A549 (cell line): ENCODE measurements around the gene ZFHX2. TPM values are rescaled to one million over a fixed set of nuclear protein-coding genes. Genes with fewer than 3 reads are reported as not detected.

Source experiments
- ATAC-seq, 2 experiments: fragments of 200-7000 bp in 1 of 2; fragments of >200 bp in 1 of 2; cut with Nextera tagmentation in 1 of 2; cut with Tn5 transposase in 1 of 2; 3 replicates each; pipeline versions ENCODE4 v1.8.0 to v1.9.1; 2018 to 2020; ENCODE audit warnings: mild to moderate bottlenecking in 1 of 2, moderate library complexity in 1 of 2
- CTCF ChIA-PET: fragments of 300-600 bp; sonication (Branson Sonifier 250); formaldehyde crosslinking; extraction: SDS; loops from one replicate; lab custom pipeline; 2021; ENCODE audit warnings: antibody characterized with exemption, inconsistent platforms; lab: Yijun Ruan, JAX
- POLR2A ChIA-PET: fragments of 350-600 bp; formaldehyde crosslinking; extraction: SDS; loops from one replicate; lab custom pipeline; 2021; ENCODE audit warnings: antibody characterized with exemption, inconsistent platforms; lab: Yijun Ruan, JAX
- DNase-seq, 2 experiments: peaks; one replicate each; pipeline versions ENCODE4 v3.0.0 to v3.0.0-alpha.2; 2011 to 2016; ENCODE audit warnings: low read depth in 1 of 2, low spot score in 1 of 2
- FAIRE-seq: peaks from 2 replicates; lab custom pipeline; 2011; peaks lifted over from hg19 to GRCh38; lab: Jason Lieb, UNC
- H3K27ac ChIP-seq, 2 experiments: fragments of >200 bp; sonication (Bioruptor Twin); formaldehyde crosslinking; 3 replicates each; pipeline ENCODE4 v1.5.1; 2016 to 2017
- H3K4me1 ChIP-seq: fragments of >200 bp; sonication (Bioruptor Twin); formaldehyde crosslinking; 3 replicates; pipeline ENCODE4 v1.6.1; 2016
- H3K4me2 ChIP-seq: fragments of >200 bp; sonication (Bioruptor Twin); formaldehyde crosslinking; 3 replicates; pipeline ENCODE4 v1.6.1; 2016
- H3K4me3 ChIP-seq: fragments of >200 bp; sonication (Bioruptor Twin); formaldehyde crosslinking; 3 replicates; pipeline ENCODE4 v1.5.1; 2016
- H3K9me3 ChIP-seq: fragments of >200 bp; sonication (Bioruptor Twin); formaldehyde crosslinking; 3 replicates; pipeline ENCODE4 v1.6.1; 2016
- CEBPB ChIP-seq, 2 experiments: fragments of >200 bp in 1 of 2; sonication (Bioruptor Twin) in 1 of 2; formaldehyde crosslinking in 1 of 2; IDR thresholded peaks; 2 replicates each; pipeline ENCODE4 v1.6.1; 2012 to 2016
- CHD2 ChIP-seq: fragments of 150-350 bp; IDR thresholded peaks from 2 replicates; pipeline ENCODE4 v1.6.1; 2014; ENCODE audit warnings: low read length; ENCODE audit not compliant: partially characterized antibody
- EHF ChIP-seq: fragments of 250-450 bp; sonication (Bioruptor Pico); IDR thresholded peaks from 2 replicates; pipeline ENCODE4 v1.5.0; 2020; ENCODE audit warnings: mild to moderate bottlenecking
- FOSL2 ChIP-seq, 2 experiments: fragments of 450-650 bp in 1 of 2; fragments of >200 bp in 1 of 2; sonication (Bioruptor Twin) in 1 of 2; formaldehyde crosslinking; IDR thresholded peaks; 2 replicates each; pipeline versions ENCODE4 v1.5.0 to v1.6.1; 2016 to 2020; ENCODE audit warnings: mild to moderate bottlenecking in 1 of 2, moderate library complexity in 1 of 2
- MAFK ChIP-seq: fragments of 450-650 bp; IDR thresholded peaks from 2 replicates; pipeline ENCODE4 v1.6.1; 2014; ENCODE audit not compliant: partially characterized antibody
- NPAS2 ChIP-seq: fragments of 250-450 bp; sonication (Bioruptor Pico); IDR thresholded peaks from 2 replicates; pipeline ENCODE4 v1.8.0; 2022; ENCODE audit warnings: mild to moderate bottlenecking, moderate library complexity, borderline replicate concordance
- PHF8 ChIP-seq: fragments of 200-600 bp; sonication (generic); IDR thresholded peaks from 2 replicates; pipeline ENCODE4 v1.6.1; 2016; ENCODE audit warnings: low read depth, mild to moderate bottlenecking, antibody characterized with exemption, moderate library complexity, borderline replicate concordance
- RARB ChIP-seq: fragments of 250-450 bp; sonication (Bioruptor Pico); IDR thresholded peaks from 2 replicates; pipeline ENCODE4 v1.8.0; 2021; ENCODE audit warnings: mild to moderate bottlenecking, moderate library complexity
- RCOR1 ChIP-seq: fragments of 150-350 bp; IDR thresholded peaks from 2 replicates; pipeline ENCODE4 v1.6.1; 2014; ENCODE audit warnings: antibody characterized with exemption, low read length, low read depth
- RNF2 ChIP-seq: fragments of 200-600 bp; sonication (generic); IDR thresholded peaks from 2 replicates; pipeline ENCODE4 v1.6.1; 2016; ENCODE audit warnings: low read depth, mild to moderate bottlenecking, antibody characterized with exemption, moderate library complexity, borderline replicate concordance
- ZC3H11A ChIP-seq: fragments of 450-650 bp; IDR thresholded peaks from 2 replicates; pipeline ENCODE4 v1.6.1; 2014; ENCODE audit warnings: antibody characterized with exemption, mild to moderate bottlenecking
- ZFP36 ChIP-seq: fragments of 450-650 bp; IDR thresholded peaks from 2 replicates; pipeline ENCODE4 v1.6.1; 2014; ENCODE audit warnings: borderline replicate concordance; ENCODE audit not compliant: partially characterized antibody
- WGBS: methylation state at CpG from one replicate; pipeline ENCODE4 v1.1.6; 2017; ENCODE audit errors: missing lambda C conversion rate; 5-methylcytosine and 5-hydroxymethylcytosine counted together
- polyA plus RNA-seq, 4 experiments: library from polyadenylated mRNA; depleted of rRNA in 3 of 4; stranded (reverse); fragments of >200 nt; fragmentation: RNase III in 1 of 4; extraction: RNeasy Plus Mini Kit Qiagen cat#74134 plus additional on column Dnase treatment in 1 of 4; gene quantifications; 2 replicates in 3 of 4; 3 replicates in 1 of 4; pipeline ENCODE4 v1.2.3, GENCODE V29; 2011 to 2017
- TF ChIP-seq, protein P1 (sequence below): IDR thresholded peaks from 2 replicates; pipeline ENCODE4 v1.6.1; 2012
- TF ChIP-seq, protein P2 (sequence below): fragments of 200-600 bp; sonication (generic); IDR thresholded peaks from 2 replicates; pipeline ENCODE4 v1.6.1; 2016; ENCODE audit warnings: antibody characterized with exemption, mild to moderate bottlenecking, moderate library complexity
- TF ChIP-seq, protein P3 (sequence below): IDR thresholded peaks from 2 replicates; pipeline ENCODE4 v1.6.1; 2012; ENCODE audit warnings: low read depth, borderline replicate concordance
- TF ChIP-seq, protein P4 (sequence below): fragments of >200 bp; sonication (Bioruptor Twin); formaldehyde crosslinking; IDR thresholded peaks from 3 replicates; pipeline ENCODE4 v1.6.1; 2016

ZFHX2 gene
- polyA plus RNA-seq, 2 of the 4 experiments (the other 2 are of a cell fraction) = 0.34 to 1.1 TPM

DNA sequence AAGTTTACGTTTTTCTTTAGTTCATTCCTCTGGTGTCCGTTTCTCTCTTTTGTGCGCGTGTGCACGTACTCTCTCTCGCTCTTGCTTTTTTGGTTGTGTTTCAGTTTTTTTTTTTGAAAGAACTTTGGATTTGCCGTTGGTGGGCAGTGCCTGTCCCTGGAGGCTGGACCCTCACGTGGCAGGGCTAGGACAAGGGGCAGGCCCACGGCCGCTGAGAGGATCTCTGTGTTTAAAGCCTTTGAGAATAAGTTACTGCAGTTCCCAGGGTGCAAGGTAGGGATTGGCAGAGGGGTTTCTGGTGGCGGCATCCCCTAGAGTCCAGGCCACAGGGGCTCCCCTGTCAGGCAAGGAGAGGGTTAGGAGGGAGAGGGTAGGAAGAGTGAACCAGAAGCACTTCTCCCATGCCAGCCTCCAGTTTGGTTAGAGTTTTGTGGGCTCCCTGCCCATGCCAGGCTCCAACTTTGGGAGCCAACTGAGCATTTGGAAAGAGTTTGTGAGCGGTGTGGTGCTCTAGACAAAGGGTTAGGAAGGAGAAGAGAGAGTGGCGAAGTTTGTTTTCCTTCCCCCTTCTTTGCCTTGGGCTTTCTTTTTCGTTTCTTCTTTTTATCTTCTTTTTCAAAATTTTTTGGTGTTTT lies 30.5 kb downstream of the ZFHX2 start:
- H3K9me3 ChIP-seq = no peaks in the 10 kb centered on the region
- H3K4me2 ChIP-seq = no peak overlapping the region
- POLR2A ChIA-PET = no interaction called here
- H3K27ac ChIP-seq = no peak overlapping the region
- no peak for DNase-seq
- no peak overlapping the region for H3K4me3 ChIP-seq
- FAIRE-seq = no peak
- H3K4me1 ChIP-seq = no peaks in the 10 kb centered on the region
- TF ChIP-seq, protein P1, sequence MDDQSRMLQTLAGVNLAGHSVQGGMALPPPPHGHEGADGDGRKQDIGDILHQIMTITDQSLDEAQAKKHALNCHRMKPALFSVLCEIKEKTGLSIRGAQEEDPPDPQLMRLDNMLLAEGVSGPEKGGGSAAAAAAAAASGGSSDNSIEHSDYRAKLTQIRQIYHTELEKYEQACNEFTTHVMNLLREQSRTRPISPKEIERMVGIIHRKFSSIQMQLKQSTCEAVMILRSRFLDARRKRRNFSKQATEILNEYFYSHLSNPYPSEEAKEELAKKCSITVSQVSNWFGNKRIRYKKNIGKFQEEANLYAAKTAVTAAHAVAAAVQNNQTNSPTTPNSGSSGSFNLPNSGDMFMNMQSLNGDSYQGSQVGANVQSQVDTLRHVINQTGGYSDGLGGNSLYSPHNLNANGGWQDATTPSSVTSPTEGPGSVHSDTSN = no peak
- TF ChIP-seq EHF (CRISPR knock-in tag) (no peak), CEBPB (IDR thresholded peaks at IDR 0.05) (no peak), NPAS2 (CRISPR knock-in tag) (no peak), RNF2 (no peak), ZC3H11A (no peak), RCOR1 (no peak), RARB (CRISPR knock-in tag) (no peak), ZFP36 (no peak), PHF8 (no peak), CHD2 (no peak)
- TF ChIP-seq, protein P2, sequence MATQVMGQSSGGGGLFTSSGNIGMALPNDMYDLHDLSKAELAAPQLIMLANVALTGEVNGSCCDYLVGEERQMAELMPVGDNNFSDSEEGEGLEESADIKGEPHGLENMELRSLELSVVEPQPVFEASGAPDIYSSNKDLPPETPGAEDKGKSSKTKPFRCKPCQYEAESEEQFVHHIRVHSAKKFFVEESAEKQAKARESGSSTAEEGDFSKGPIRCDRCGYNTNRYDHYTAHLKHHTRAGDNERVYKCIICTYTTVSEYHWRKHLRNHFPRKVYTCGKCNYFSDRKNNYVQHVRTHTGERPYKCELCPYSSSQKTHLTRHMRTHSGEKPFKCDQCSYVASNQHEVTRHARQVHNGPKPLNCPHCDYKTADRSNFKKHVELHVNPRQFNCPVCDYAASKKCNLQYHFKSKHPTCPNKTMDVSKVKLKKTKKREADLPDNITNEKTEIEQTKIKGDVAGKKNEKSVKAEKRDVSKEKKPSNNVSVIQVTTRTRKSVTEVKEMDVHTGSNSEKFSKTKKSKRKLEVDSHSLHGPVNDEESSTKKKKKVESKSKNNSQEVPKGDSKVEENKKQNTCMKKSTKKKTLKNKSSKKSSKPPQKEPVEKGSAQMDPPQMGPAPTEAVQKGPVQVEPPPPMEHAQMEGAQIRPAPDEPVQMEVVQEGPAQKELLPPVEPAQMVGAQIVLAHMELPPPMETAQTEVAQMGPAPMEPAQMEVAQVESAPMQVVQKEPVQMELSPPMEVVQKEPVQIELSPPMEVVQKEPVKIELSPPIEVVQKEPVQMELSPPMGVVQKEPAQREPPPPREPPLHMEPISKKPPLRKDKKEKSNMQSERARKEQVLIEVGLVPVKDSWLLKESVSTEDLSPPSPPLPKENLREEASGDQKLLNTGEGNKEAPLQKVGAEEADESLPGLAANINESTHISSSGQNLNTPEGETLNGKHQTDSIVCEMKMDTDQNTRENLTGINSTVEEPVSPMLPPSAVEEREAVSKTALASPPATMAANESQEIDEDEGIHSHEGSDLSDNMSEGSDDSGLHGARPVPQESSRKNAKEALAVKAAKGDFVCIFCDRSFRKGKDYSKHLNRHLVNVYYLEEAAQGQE = no peak
- TF ChIP-seq, protein P3, sequence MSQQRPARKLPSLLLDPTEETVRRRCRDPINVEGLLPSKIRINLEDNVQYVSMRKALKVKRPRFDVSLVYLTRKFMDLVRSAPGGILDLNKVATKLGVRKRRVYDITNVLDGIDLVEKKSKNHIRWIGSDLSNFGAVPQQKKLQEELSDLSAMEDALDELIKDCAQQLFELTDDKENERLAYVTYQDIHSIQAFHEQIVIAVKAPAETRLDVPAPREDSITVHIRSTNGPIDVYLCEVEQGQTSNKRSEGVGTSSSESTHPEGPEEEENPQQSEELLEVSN = no peak
- TF ChIP-seq, all 56 proteins: peak for 0
- CTCF ChIA-PET = interaction anchor here (0.7 to 2.8 kb wide), 6 partner anchors 10 to 45 kb away, joined by 3 to 13 read pairs (median 3); no protein-coding TSS in a partner anchor
- ATAC-seq = no peak
- 64% methylated on average over 14 of the region's 14 CpGs for WGBS

DNA sequence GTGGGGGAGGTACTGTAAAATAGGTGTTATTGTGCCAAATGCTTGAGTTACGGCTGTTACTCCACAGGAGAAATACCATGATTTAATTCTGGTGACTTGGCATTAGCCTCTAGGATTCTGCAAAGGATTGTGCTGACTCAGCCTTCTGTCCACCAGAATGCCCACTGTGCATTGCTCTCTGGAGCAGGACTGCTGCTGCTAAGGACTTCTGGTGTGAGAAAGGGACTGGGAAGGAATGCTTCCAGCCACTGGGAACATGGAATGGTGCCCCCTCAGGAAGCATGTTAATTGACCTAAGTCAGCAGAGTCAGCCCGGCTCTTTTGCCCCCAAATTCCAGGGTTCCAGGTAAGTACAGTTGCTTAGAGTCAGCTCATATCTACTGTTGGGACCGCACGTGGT lies 32.9 kb downstream of the ZFHX2 start:
- ATAC-seq (no peak), FAIRE-seq (no peak), DNase-seq (no peak)
- WGBS = 80% methylated on average over 4 of the region's 4 CpGs
- Histone ChIP-seq H3K4me2 (no peak overlapping the region), H3K9me3 (no peaks in the 10 kb centered on the region), H3K27ac (no peak overlapping the region), H3K4me1 (no peaks in the 10 kb centered on the region), H3K4me3 (no peak overlapping the region)
- TF ChIP-seq, protein P4, sequence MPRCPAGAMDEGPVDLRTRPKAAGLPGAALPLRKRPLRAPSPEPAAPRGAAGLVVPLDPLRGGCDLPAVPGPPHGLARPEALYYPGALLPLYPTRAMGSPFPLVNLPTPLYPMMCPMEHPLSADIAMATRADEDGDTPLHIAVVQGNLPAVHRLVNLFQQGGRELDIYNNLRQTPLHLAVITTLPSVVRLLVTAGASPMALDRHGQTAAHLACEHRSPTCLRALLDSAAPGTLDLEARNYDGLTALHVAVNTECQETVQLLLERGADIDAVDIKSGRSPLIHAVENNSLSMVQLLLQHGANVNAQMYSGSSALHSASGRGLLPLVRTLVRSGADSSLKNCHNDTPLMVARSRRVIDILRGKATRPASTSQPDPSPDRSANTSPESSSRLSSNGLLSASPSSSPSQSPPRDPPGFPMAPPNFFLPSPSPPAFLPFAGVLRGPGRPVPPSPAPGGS = no peak
- TF ChIP-seq FOSL2 (IDR thresholded peaks at IDR 0.05) (no peak), FOSL2 (CRISPR knock-in tag; IDR thresholded peaks at IDR 0.05) (no peak), MAFK (peak; percentile 96)
- ChIA-PET CTCF (interaction anchor here (1.6 to 2.1 kb wide), 2 partner anchors 8 to 40 kb away, joined by 3 to 8 read pairs; no protein-coding TSS in a partner anchor), POLR2A (no interaction called here)
